Measurements from ENCODE around the gene HMOX1. TPM values are rescaled to one million over a fixed set of nuclear protein-coding genes. Genes with fewer than 3 reads are reported as not detected.
A peak's percentile ranks its signal among the peaks of the same experiment; 100 is the strongest.

HMOX1 gene
- total and polyA plus RNA-seq, 2 of the 13 experiments (the other 11 are each of a cell fraction or from before 2014, with no cell fraction given): 53.6 to 67.4 TPM

DNA sequence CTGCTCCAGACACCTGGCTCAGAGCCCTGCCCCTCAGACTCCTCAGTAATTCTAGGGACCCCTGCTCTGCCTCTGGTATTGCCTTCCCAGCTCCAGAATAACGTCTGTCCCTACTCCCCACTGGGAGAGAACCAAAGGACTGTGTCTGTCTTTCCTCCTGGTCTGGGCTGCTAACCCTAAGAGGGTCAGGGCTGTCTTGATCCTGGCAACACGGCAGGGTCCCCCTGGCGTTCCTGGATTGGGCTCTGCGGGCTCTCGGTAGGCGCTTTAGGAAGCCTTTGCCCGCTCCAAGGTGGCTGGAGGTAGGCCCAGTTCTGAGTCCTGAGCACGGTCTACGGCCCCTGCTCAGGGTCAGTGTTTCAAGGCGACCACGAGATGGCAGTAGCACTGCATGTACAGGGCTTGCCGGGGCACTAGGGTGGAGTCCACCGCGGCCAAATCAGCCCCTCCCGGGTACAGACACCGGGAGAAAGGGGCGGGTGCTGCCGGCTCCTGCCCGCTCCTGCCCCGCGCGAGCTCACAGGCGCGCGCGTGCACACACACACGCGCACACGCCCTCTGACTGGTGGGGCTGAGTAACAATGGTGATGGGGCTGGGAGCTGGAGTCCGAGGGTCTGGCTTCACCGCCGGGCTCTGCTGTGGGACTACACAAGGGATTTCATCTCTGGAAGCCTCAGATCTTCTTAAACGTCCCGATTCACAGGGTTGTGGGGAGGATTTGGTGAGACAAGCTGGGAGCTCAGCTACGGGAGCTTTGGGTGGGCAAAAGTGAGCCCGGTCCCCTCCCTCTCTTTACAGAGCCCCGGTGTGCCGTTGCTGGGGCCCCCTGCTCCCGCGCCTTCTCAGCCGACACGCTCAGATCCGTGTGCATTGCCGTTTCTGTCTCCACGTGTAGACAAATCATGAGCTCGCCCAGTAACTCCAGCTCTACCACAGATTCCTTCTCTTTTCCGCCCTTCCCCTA is 30.1 kb upstream of the HMOX1 start (continued):
- TF ChIP-seq, protein P1, sequence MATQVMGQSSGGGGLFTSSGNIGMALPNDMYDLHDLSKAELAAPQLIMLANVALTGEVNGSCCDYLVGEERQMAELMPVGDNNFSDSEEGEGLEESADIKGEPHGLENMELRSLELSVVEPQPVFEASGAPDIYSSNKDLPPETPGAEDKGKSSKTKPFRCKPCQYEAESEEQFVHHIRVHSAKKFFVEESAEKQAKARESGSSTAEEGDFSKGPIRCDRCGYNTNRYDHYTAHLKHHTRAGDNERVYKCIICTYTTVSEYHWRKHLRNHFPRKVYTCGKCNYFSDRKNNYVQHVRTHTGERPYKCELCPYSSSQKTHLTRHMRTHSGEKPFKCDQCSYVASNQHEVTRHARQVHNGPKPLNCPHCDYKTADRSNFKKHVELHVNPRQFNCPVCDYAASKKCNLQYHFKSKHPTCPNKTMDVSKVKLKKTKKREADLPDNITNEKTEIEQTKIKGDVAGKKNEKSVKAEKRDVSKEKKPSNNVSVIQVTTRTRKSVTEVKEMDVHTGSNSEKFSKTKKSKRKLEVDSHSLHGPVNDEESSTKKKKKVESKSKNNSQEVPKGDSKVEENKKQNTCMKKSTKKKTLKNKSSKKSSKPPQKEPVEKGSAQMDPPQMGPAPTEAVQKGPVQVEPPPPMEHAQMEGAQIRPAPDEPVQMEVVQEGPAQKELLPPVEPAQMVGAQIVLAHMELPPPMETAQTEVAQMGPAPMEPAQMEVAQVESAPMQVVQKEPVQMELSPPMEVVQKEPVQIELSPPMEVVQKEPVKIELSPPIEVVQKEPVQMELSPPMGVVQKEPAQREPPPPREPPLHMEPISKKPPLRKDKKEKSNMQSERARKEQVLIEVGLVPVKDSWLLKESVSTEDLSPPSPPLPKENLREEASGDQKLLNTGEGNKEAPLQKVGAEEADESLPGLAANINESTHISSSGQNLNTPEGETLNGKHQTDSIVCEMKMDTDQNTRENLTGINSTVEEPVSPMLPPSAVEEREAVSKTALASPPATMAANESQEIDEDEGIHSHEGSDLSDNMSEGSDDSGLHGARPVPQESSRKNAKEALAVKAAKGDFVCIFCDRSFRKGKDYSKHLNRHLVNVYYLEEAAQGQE (IDR thresholded peaks at IDR 0.05; ENCODE audit: borderline replicate concordance in 1 of 2, low read depth in 1 of 2, low read length in 2 of 2): no peak
- TF ChIP-seq GABPA (IDR thresholded peaks at IDR 0.05; ENCODE audit: low read depth, low read length): no peak
- TF ChIP-seq GABPA (CRISPR knock-in tag; IDR thresholded peaks at IDR 0.05; ENCODE audit: low read depth): no peak
- no peak for TF ChIP-seq KDM5A (IDR thresholded peaks at IDR 0.05; ENCODE audit: borderline replicate concordance, low read length)
- TF ChIP-seq ZZZ3 (CRISPR knock-in tag; IDR thresholded peaks at IDR 0.05; ENCODE audit: borderline replicate concordance): 0 out of 2 replicates have a peak, but pooled peaks have one; percentile 46
- no peak for TF ChIP-seq TBX3 (IDR thresholded peaks at IDR 0.05; ENCODE audit: borderline replicate concordance)
- no peak for TF ChIP-seq SMAD9 (CRISPR knock-in tag; IDR thresholded peaks at IDR 0.05)
- no peak for TF ChIP-seq TGIF2 (CRISPR knock-in tag; IDR thresholded peaks at IDR 0.05)
- no peak for TF ChIP-seq HES4 (CRISPR knock-in tag; IDR thresholded peaks at IDR 0.05; ENCODE audit: borderline replicate concordance)
- no peak for TF ChIP-seq ZNF775 (CRISPR knock-in tag; IDR thresholded peaks at IDR 0.05; ENCODE audit: borderline replicate concordance)
- no peak for TF ChIP-seq ZNF33A (CRISPR knock-in tag; IDR thresholded peaks at IDR 0.05; ENCODE audit: borderline replicate concordance)
- TF ChIP-seq ADNP (CRISPR knock-in tag; IDR thresholded peaks at IDR 0.05): no peak
- no peak for TF ChIP-seq EZH2 (conservative IDR thresholded peaks at IDR 0.05; ENCODE audit: low read depth, low read length)
- no peak; the same call in 1 of the 2 replicates for TF ChIP-seq ZNF639 (CRISPR knock-in tag; conservative IDR thresholded peaks at IDR 0.05)
- no peak for TF ChIP-seq ZNF547 (CRISPR knock-in tag; IDR thresholded peaks at IDR 0.05)
- TF ChIP-seq SYNCRIP (IDR thresholded peaks at IDR 0.05; ENCODE audit: insufficient read depth, low read depth, low read length): no peak
- TF ChIP-seq HNRNPK (IDR thresholded peaks at IDR 0.05; ENCODE audit: low read depth, low read length, poor library complexity, severe bottlenecking): no peak
- no peak for TF ChIP-seq RAD51 (IDR thresholded peaks at IDR 0.05; ENCODE audit: borderline replicate concordance)
- TF ChIP-seq NKX3-1 (CRISPR knock-in tag; IDR thresholded peaks at IDR 0.05): no peak
- TF ChIP-seq ZNF235 (CRISPR knock-in tag; IDR thresholded peaks at IDR 0.05; ENCODE audit: borderline replicate concordance): no peak
- no peak for TF ChIP-seq ZNF790 (CRISPR knock-in tag; IDR thresholded peaks at IDR 0.05; ENCODE audit: borderline replicate concordance)
- TF ChIP-seq CREB1 (IDR thresholded peaks at IDR 0.05): no peak
- TF ChIP-seq CREB1 (CRISPR knock-in tag; IDR thresholded peaks at IDR 0.05): no peak
- no peak for TF ChIP-seq ZNF101 (CRISPR knock-in tag; IDR thresholded peaks at IDR 0.05; ENCODE audit: borderline replicate concordance, low read depth)
